ENCODE measurements around the gene TLCD2. TPM values are rescaled to one million over a fixed set of nuclear protein-coding genes. Genes with fewer than 3 reads are reported as not detected.

The TLCD2 gene
- total RNA-seq, 1 experiment from 2014 or later: 1.5 TPM

- Histone ChIP-seq H3K9me3 (ENCODE audit: control insufficient read depth, low read depth, low read length) (no peaks in the 10 kb centered on the region), H2BK15ac (ENCODE audit: low read depth, low read length) (no peak overlapping the region), H4K91ac (ENCODE audit: insufficient read length, low read depth, low read length) (no peak overlapping the region), H2BK5ac (ENCODE audit: insufficient read length, low read length) (no peak overlapping the region), H2AK5ac (ENCODE audit: insufficient read length, low read length) (no peak overlapping the region), H3K27me3 (ENCODE audit: insufficient read depth, low read length) (no peaks in the 10 kb centered on the region), H3K56ac (ENCODE audit: insufficient read length, low read depth, low read length) (no peak overlapping the region), H3K9ac (ENCODE audit: extremely low read depth, insufficient read length, low read length) (no peak overlapping the region), H2BK120ac (ENCODE audit: low read depth, low read length, poor library complexity, severe bottlenecking) (no peak overlapping the region), H4K5ac (ENCODE audit: insufficient read length, low read depth, low read length) (no peak overlapping the region), H3K4me1 (ENCODE audit: insufficient read depth, low read length) (no peaks in the 10 kb centered on the region; the same call in 1 of the 2 replicates), H2AFZ (ENCODE audit: low read length) (no peak overlapping the region), H3K4me2 (ENCODE audit: insufficient read depth, insufficient read length, low read length) (no peak overlapping the region), H4K8ac (replicated peaks; ENCODE audit: insufficient read length, low read depth, low read length) (no peak overlapping the region), H4K20me1 (ENCODE audit: control insufficient read depth, insufficient read depth, insufficient read length) (no peaks in the 10 kb centered on the region), H3K23me2 (ENCODE audit: insufficient read length, low read depth, low read length, poor library complexity, severe bottlenecking) (no peaks in the 10 kb centered on the region), H3T11ph (ENCODE audit: low read length) (no peak overlapping the region), H3K79me1 (ENCODE audit: insufficient read depth, low read depth, low read length, poor library complexity, severe bottlenecking) (no peaks in the 10 kb centered on the region), H3K14ac (ENCODE audit: insufficient read depth, low read length) (no peak overlapping the region), H3K27ac (ENCODE audit: insufficient read length, low read depth, low read length) (no peak overlapping the region), H3K18ac (ENCODE audit: insufficient read length, low read depth, low read length) (no peak overlapping the region), H2BK12ac (ENCODE audit: insufficient read length, low read depth, low read length) (no peak overlapping the region), H3K79me2 (ENCODE audit: insufficient read depth, low read length) (no peaks in the 10 kb centered on the region), H3K23ac (ENCODE audit: insufficient read length, low read depth, low read length) (no peak overlapping the region), H2BK20ac (ENCODE audit: low read depth, low read length, poor library complexity, severe bottlenecking) (no peak overlapping the region), H3K4ac (ENCODE audit: low read depth, low read length) (no peak overlapping the region)
- H3K9me3 Mint-ChIP-seq: no peaks in the 10 kb centered on the region; a peak in 1 of 5 replicates
- no peak overlapping the region for H3K4me3 Mint-ChIP-seq
- peaks cover 6 to 12% of the 10 kb centered on the region in 2 experiments; a peak in 1 of 4 replicates for H3K4me1 Mint-ChIP-seq
- no peak overlapping the region for H3K27ac Mint-ChIP-seq
- peaks cover 0 to 10% (median 4%) of the 10 kb centered on the region in 3 experiments; a peak in 4 of 7 replicates for H3K36me3 Mint-ChIP-seq (ENCODE audit: insufficient read depth in 1 of 3, low read depth in 3 of 3)
- WGBS (ENCODE audit: extremely low coverage, insufficient read length, low lambda C conversion rate): no CpG with 5 or more reads among the region's 22 CpGs
- no peak for TF ChIP-seq CTCF (conservative IDR thresholded peaks at IDR 0.05)
- DNase-seq: no peak
- no peaks in the 10 kb centered on the region for H3K27me3 Mint-ChIP-seq (ENCODE audit: low read depth)
Measured at GRCh38 chr17:1732241-1732832, 22.2 kb upstream of the TLCD2 start.

All from H9 (cell line).